H1 (cell line): ENCODE results near the gene TOM1L2.

ENCODE experiments used
- EGR1 ChIP-seq: IDR thresholded peaks from 2 replicates; pipeline ENCODE4 v1.6.1; 2011; ENCODE audit warnings: low read depth, low read length, borderline replicate concordance
- MAX ChIP-seq: IDR thresholded peaks from 2 replicates; pipeline ENCODE4 v1.6.1; 2012; ENCODE audit warnings: inconsistent platforms
- POLR2AphosphoS5 ChIP-seq: IDR thresholded peaks from 2 replicates; pipeline ENCODE4 v1.6.1; 2011; ENCODE audit warnings: low read depth, low read length
- SP2 ChIP-seq: IDR thresholded peaks from 2 replicates; pipeline ENCODE4 v1.6.1; 2012; ENCODE audit warnings: mild to moderate bottlenecking, low read length, inconsistent platforms

- TF ChIP-seq SP2 (no peak), MAX (no peak), POLR2AphosphoS5 (no peak), EGR1 (no peak)
Measured at GRCh38 chr17:17844500-17844899, 127.7 kb downstream of the TOM1L2 start.
